OCI-LY3 (cell line): ENCODE data around the gene EPHA3.

Experiments
- EZH2phosphoT487 ChIP-seq: fragments of 200-600 bp; shearing (Covaris generic); IDR thresholded peaks from 2 replicates; pipeline ENCODE4 v1.6.1; 2018; ENCODE audit warnings: antibody characterized with exemption, mixed run types, low read depth
- TF ChIP-seq, protein P1 (sequence below): fragments of 200-600, 300-600 bp; sonication (generic); IDR thresholded peaks from 2 replicates; pipeline ENCODE4 v1.5.1; 2014; ENCODE audit warnings: antibody characterized with exemption, low read length, low read depth

DNA sequence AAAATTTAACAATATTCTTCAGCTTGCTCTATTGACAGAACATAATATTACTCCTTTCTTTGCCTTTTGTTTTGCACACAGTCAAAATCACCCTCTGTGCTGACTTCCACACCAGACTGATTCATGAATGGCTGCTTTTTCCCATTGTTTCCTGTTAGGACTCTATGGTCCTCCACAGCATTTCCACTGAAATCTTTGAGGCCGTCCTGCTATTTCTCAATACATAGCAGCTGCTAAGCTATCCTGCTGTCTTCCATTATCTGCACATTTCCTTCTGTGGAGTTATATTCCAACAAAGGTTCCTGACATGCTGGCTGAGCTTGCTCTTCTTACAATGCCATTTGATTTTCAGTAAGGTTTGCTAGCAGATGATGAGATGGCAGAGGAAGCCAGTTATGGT lies 153.3 kb downstream of the EPHA3 start:
- TF ChIP-seq, protein P1, sequence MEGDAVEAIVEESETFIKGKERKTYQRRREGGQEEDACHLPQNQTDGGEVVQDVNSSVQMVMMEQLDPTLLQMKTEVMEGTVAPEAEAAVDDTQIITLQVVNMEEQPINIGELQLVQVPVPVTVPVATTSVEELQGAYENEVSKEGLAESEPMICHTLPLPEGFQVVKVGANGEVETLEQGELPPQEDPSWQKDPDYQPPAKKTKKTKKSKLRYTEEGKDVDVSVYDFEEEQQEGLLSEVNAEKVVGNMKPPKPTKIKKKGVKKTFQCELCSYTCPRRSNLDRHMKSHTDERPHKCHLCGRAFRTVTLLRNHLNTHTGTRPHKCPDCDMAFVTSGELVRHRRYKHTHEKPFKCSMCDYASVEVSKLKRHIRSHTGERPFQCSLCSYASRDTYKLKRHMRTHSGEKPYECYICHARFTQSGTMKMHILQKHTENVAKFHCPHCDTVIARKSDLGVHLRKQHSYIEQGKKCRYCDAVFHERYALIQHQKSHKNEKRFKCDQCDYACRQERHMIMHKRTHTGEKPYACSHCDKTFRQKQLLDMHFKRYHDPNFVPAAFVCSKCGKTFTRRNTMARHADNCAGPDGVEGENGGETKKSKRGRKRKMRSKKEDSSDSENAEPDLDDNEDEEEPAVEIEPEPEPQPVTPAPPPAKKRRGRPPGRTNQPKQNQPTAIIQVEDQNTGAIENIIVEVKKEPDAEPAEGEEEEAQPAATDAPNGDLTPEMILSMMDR = no peak
- TF ChIP-seq EZH2phosphoT487 = no peak
